ENCODE data around the gene FCHO1. TPM values are rescaled to one million over a fixed set of nuclear protein-coding genes. Genes with fewer than 3 reads are reported as not detected.

Gene FCHO1
- total RNA-seq, 2 experiments from 2014 or later = 76.3 to 84.1 TPM

- POLR2A ChIA-PET = no interaction called here
- CTCF ChIA-PET = interaction anchor here (1.3 kb wide), 1 partner anchor 57 kb away, joined by 3 read pairs; no protein-coding TSS in a partner anchor
- H3K27ac Mint-ChIP-seq = peak overlapping the region; percentile 31
- H3K36me3 Mint-ChIP-seq (ENCODE audit: low read depth) = no peaks in the 10 kb centered on the region
- H3K9me3 Mint-ChIP-seq = no peaks in the 10 kb centered on the region
- DNase-seq = no peak
- H3K4me1 Mint-ChIP-seq = peaks cover 45% of the 10 kb centered on the region
- H3K4me3 Mint-ChIP-seq = no peak overlapping the region
- H3K27me3 Mint-ChIP-seq = peaks cover 2% of the 10 kb centered on the region
Observed at GRCh38 chr19:17807731-17808316, 56.5 kb downstream of the FCHO1 start.

GRCh38 chr19:17811103-17811502 is 59.8 kb downstream of the FCHO1 start:
- ChIA-PET POLR2A (no interaction called here), CTCF (no interaction called here)
- peaks cover 2% of the 10 kb centered on the region for H3K27me3 Mint-ChIP-seq

GRCh38 chr19:17811681-17812080 is 60.4 kb downstream of the FCHO1 start:
- Mint-ChIP-seq H3K27me3 (peaks cover 2% of the 10 kb centered on the region), H3K4me3 (no peak overlapping the region), H3K9me3 (no peaks in the 10 kb centered on the region), H3K36me3 (ENCODE audit: low read depth) (peaks cover 4% of the 10 kb centered on the region), H3K27ac (no peak overlapping the region), H3K4me1 (peaks cover 15% of the 10 kb centered on the region)
- ChIA-PET POLR2A (no interaction called here), CTCF (no interaction called here)
- DNase-seq = no peak

More at GRCh38 chr19:17811103-17811502, 59.8 kb downstream of the FCHO1 start:
- no peak overlapping the region for H3K27ac Mint-ChIP-seq
- no peak for DNase-seq
- H3K36me3 Mint-ChIP-seq (ENCODE audit: low read depth) = no peaks in the 10 kb centered on the region
- H3K4me1 Mint-ChIP-seq = peaks cover 21% of the 10 kb centered on the region
- H3K4me3 Mint-ChIP-seq = no peak overlapping the region
- no peaks in the 10 kb centered on the region for H3K9me3 Mint-ChIP-seq

GRCh38 chr19:17812099-17812498 is 60.8 kb downstream of the FCHO1 start:
- peaks cover 11% of the 10 kb centered on the region for H3K4me1 Mint-ChIP-seq
- CTCF ChIA-PET = no interaction called here

GRCh38 chr19:17817668-17818363 is 66.5 kb downstream of the FCHO1 start:
- CTCF ChIA-PET = interaction anchor here (0.7 kb wide), 1 partner anchor 23 kb away, joined by 3 read pairs; no protein-coding TSS in a partner anchor
- no peak for DNase-seq
- POLR2A ChIA-PET = no interaction called here
- H3K9me3 Mint-ChIP-seq = no peaks in the 10 kb centered on the region
- H3K36me3 Mint-ChIP-seq (ENCODE audit: low read depth) = peaks cover 4% of the 10 kb centered on the region
- H3K27ac Mint-ChIP-seq = no peak overlapping the region
- no peak overlapping the region for H3K4me3 Mint-ChIP-seq
- no peaks in the 10 kb centered on the region for H3K27me3 Mint-ChIP-seq
- peaks cover 2% of the 10 kb centered on the region for H3K4me1 Mint-ChIP-seq

More at GRCh38 chr19:17812099-17812498, 60.8 kb downstream of the FCHO1 start:
- no peak overlapping the region for H3K4me3 Mint-ChIP-seq
- POLR2A ChIA-PET = no interaction called here
- no peak for DNase-seq
- no peaks in the 10 kb centered on the region for H3K9me3 Mint-ChIP-seq
- peaks cover 4% of the 10 kb centered on the region for H3K36me3 Mint-ChIP-seq (ENCODE audit: low read depth)
- peaks cover 2% of the 10 kb centered on the region for H3K27me3 Mint-ChIP-seq
- H3K27ac Mint-ChIP-seq = no peak overlapping the region

- no peak within 1 kb of the TSS for H3K27ac Mint-ChIP-seq
- H3K27me3 Mint-ChIP-seq = no peaks in the 10 kb centered on the region
- CTCF ChIA-PET = interaction anchor here (0.6 kb wide), 1 partner anchor 212 kb away, joined by 3 read pairs; no protein-coding TSS in a partner anchor
- no peak within 1 kb of the TSS for H3K4me3 Mint-ChIP-seq
- no peaks in the 10 kb centered on the region for H3K9me3 Mint-ChIP-seq
- peaks cover 14% of the 10 kb centered on the region for H3K36me3 Mint-ChIP-seq (ENCODE audit: low read depth)
- no peaks in the 10 kb centered on the region for H3K4me1 Mint-ChIP-seq
- DNase-seq = no peak
- POLR2A ChIA-PET = no interaction called here
Observed at GRCh38 chr19:17821190-17821589, 69.9 kb downstream of the FCHO1 start, which contains the start of gene INSL3. TSS of gene INSL3 (minus strand) at chr19:17821519. CDS start at chr19:17821506, 13 bp downstream.

DNA sequence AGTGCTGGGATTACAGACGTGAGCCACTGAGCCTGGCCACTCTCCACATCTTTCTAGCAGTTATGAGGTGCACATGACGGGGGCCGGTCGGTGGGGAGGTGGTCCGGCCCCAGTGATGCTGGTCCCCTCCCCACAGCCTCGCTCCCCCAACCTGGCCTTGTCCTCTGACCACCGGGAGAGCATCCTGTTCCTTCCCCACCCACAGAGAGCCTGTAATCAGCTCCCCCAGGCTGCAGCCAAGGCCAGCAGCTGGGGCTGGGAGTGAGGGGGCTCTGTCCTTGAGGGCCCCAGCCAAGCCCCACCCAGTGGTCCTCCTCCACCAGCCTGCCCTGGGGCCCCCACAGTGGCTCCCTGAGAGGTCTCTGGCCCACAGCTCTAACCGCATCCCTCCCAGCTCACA is 73.1 kb downstream of the FCHO1 start:
- no peak for DNase-seq
- Mint-ChIP-seq H3K4me3 (no peak overlapping the region), H3K9me3 (no peaks in the 10 kb centered on the region), H3K36me3 (ENCODE audit: low read depth) (peaks cover 23% of the 10 kb centered on the region), H3K27me3 (no peaks in the 10 kb centered on the region), H3K4me1 (peaks cover 4% of the 10 kb centered on the region), H3K27ac (peak overlapping the region; percentile 31)
- ChIA-PET POLR2A (no interaction called here), CTCF (interaction anchor here (0.6 kb wide), 1 partner anchor 153 kb away, joined by 5 read pairs; no protein-coding TSS in a partner anchor)

DNA sequence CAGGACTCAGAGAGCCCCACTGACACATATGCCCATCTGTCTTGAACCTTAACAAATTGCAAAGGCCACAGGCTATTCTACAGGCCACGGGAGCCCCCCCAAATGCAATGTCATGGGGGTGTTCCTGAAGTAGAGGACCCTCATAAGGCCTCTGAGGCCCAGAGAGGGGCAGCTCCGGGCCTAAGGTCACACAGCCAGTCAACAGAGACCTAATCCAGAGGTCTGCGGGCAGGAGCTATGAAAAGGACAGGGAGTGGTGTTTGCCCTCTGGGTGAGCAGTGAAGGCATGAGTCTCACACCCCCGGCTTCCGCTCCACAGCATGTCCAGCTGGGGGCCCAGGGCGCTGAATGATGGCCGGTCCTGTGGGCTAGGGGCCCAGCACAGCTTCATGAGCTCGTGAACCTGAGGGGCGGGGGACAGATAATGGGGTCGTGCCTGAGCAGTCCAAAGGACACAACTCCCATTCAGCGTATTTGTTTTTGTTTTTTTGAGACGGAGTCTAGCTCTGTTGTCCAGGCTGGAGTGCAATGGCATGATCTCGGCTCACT is 75.3 kb downstream of the FCHO1 start:
- ChIA-PET POLR2A (no interaction called here), CTCF (interaction anchor here (0.6 to 1.5 kb wide), 3 partner anchors 9 to 106 kb away, joined by 3 to 4 read pairs (median 3); partner anchors contain the start of gene CCDC124)
- DNase-seq = no peak
- H3K27ac Mint-ChIP-seq = no peak overlapping the region
- no peak overlapping the region for H3K4me3 Mint-ChIP-seq
- no peaks in the 10 kb centered on the region for H3K9me3 Mint-ChIP-seq
- peaks cover 7% of the 10 kb centered on the region for H3K4me1 Mint-ChIP-seq
- no peaks in the 10 kb centered on the region for H3K27me3 Mint-ChIP-seq
- peaks cover 41% of the 10 kb centered on the region for H3K36me3 Mint-ChIP-seq (ENCODE audit: low read depth)

DNA sequence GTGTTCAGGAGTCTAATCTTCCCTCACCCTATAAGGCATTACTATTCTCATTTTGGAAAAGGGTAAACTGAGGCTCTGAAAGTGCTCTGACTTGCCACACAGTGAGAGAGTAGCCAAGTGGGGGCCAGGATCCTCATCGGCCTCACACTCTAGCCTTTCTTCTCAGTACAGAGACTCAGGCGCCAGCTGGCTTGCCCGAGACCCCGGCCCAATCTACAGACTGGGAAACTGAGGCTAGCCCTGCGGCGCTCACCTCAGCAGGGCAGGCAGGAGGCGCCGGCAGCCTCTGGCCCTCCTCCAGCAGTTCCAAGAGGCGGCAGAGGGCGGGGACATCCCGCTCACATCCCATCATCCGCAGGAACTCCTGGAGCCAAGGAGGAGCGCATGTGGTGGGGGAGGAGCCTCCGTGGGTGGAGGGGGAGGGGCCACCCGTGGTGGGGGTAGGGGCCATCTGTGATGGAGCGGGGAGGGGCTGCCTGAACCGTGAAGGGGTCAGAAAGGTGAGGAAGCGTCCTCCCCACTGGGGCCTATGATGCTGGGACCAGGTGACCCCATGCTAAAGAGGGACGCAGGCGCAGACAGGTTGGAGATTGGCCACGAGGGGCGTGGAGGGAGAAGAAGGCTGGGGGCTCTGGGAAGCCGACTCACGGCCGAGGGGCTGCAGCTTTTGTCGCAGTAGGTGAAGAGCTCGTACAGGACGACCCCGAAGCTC is 78.7 kb downstream of the FCHO1 start:
- H3K27ac Mint-ChIP-seq = no peak overlapping the region

DNA sequence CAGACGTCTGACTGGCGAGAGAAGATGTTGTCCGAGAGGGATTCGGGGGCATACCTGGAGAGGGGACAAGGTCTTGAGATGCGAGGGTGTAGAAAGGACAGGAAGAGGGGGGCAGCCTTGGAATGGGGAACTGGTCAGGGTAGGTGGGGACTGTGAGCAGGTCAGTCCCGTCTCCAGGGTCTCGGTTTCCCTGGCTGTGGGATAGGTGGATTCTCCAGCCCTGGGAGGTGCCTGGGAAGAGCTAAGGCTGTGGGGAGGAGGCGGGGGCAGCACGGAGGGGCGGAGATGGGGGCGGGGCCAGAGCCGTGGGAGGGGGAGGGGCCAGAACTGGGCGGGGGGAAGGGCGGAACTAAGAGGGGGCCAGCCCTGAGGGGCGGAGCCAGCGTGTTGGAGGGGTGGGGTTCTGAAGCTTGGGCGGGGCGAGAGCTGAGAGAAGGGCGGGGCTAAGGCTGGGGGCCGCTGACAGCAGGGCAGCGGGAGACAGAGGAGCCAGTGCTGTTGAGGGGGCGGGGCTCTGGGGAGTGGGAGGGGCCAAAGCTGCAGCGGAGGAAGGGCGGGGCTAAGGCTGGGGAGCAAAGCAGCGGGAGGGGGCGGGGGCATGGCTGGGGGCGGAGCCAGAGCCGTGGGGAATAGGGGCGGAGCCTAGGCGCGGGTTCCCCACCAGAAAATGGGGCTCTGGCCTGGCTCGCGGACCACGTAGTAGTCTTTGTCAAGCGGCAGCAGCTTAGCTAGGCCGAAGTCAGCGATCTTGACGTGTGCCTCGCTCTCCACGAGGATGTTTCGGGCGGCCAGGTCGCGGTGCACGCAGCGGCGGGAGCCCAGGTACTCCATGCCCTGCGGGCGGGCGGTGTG is 79.5 kb downstream of the FCHO1 start:
- H3K9me3 Mint-ChIP-seq = peaks cover 6% of the 10 kb centered on the region
- ChIA-PET CTCF (interaction anchor here (0.6 to 1.0 kb wide), 5 partner anchors 14 to 486 kb away, joined by 3 to 6 read pairs (median 3); no protein-coding TSS in a partner anchor), POLR2A (no interaction called here)
- peaks cover 66% of the 10 kb centered on the region for H3K36me3 Mint-ChIP-seq (ENCODE audit: low read depth)
- no peak overlapping the region for H3K4me3 Mint-ChIP-seq
- H3K27me3 Mint-ChIP-seq = no peaks in the 10 kb centered on the region
- DNase-seq = peak; percentile 47
- H3K4me1 Mint-ChIP-seq = peaks cover 24% of the 10 kb centered on the region
- H3K27ac Mint-ChIP-seq = no peak overlapping the region

More for the DNA sequence above, 78.7 kb downstream of the FCHO1 start:
- peaks cover 17% of the 10 kb centered on the region for H3K4me1 Mint-ChIP-seq
- peaks cover 64% of the 10 kb centered on the region for H3K36me3 Mint-ChIP-seq (ENCODE audit: low read depth)
- ChIA-PET POLR2A (no interaction called here), CTCF (interaction anchor here (0.9 to 1.0 kb wide), 2 partner anchors 26 to 107 kb away, joined by 3 read pairs; no protein-coding TSS in a partner anchor)
- H3K4me3 Mint-ChIP-seq = no peak overlapping the region
- H3K27me3 Mint-ChIP-seq = no peaks in the 10 kb centered on the region
- H3K9me3 Mint-ChIP-seq = peaks cover 2% of the 10 kb centered on the region
- DNase-seq = no peak

DNA sequence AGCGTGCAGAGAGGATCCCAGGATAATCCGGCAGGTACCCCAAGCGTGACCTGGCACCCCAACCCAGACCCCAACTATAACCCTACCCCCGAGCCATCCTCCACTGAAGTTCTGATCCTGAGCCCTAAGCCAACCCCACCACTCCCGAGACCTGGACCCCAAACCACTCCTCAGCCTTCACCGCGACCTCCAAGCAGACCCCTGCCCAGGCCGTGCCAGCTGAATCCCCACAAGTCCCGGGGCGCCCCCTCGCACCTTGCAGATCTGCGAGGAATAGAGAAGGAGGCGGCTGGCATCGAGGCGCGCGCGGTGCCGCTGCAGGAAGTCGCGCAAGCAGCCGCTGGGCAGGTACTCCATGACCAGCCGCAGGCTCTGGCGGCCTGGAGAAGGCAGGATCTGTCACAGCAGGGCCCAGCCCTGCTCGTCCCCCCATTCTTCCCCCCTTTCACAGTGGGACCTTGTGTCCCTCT is 80.2 kb downstream of the FCHO1 start:
- H3K4me3 Mint-ChIP-seq = no peak overlapping the region
- ChIA-PET CTCF (interaction anchor here (0.6 to 1.0 kb wide), 5 partner anchors 14 to 485 kb away, joined by 3 to 6 read pairs (median 3); no protein-coding TSS in a partner anchor), POLR2A (no interaction called here)

More for the DNA sequence above, 80.2 kb downstream of the FCHO1 start:
- Mint-ChIP-seq H3K9me3 (peaks cover 6% of the 10 kb centered on the region), H3K27ac (no peak overlapping the region), H3K36me3 (ENCODE audit: low read depth) (peaks cover 71% of the 10 kb centered on the region), H3K4me1 (peaks cover 29% of the 10 kb centered on the region), H3K27me3 (no peaks in the 10 kb centered on the region)
- no peak for DNase-seq
